Stimulated activated CD4-positive, alpha-beta T cell treated with anti-CD3 and anti-CD28 coated beads, Interleukin-12 subunit alpha, Interleukin-12 subunit beta, amount 100 ng/mL, for 48 hours (primary cell): ENCODE measurements around the gene EAF1.
"Not testable (repeated sequence)": the region's sequence is repeated elsewhere in the genome, so short reads cannot be mapped to it uniquely, and the experiment has no call there.

ENCODE experiments used
- DNase-seq, 3 donors: peaks; one replicate each; pipeline ENCODE4 v3.0.0-alpha.2; 2020; ENCODE audit warnings: low read depth in 2 of 3, low spot score in 1 of 3

The EAF1 gene

GRCh38 chr3:15451216-15452113, 24.1 kb downstream of the EAF1 start:
- DNase-seq: no peak

GRCh38 chr3:15452156-15452555, 24.8 kb downstream of the EAF1 start:
- no peak for DNase-seq

- DNase-seq: no peak
Observed at GRCh38 chr3:15452961-15453360, 25.6 kb downstream of the EAF1 start.

- no peak for DNase-seq
Observed at GRCh38 chr3:15453501-15453900, 26.1 kb downstream of the EAF1 start.

GRCh38 chr3:15453991-15454625, 26.7 kb downstream of the EAF1 start:
- DNase-seq: no peak

- DNase-seq: no peak
Observed at GRCh38 chr3:15454965-15455364, 27.6 kb downstream of the EAF1 start.

- no peak for DNase-seq
Observed at GRCh38 chr3:15455756-15456155, 28.4 kb downstream of the EAF1 start.

GRCh38 chr3:15456321-15456720, 28.9 kb downstream of the EAF1 start:
- DNase-seq: no peak

GRCh38 chr3:15456915-15457314, 29.5 kb downstream of the EAF1 start:
- not testable (repeated sequence) for DNase-seq

- no peak for DNase-seq
Observed at GRCh38 chr3:15458212-15458780, 30.9 kb downstream of the EAF1 start.

GRCh38 chr3:15460891-15461531, 33.6 kb downstream of the EAF1 start:
- DNase-seq: no peak

- no peak for DNase-seq
Observed at GRCh38 chr3:15462451-15462850, 35.1 kb downstream of the EAF1 start.

GRCh38 chr3:15465876-15466585, 38.6 kb downstream of the EAF1 start:
- DNase-seq: no peak

- no peak for DNase-seq
Observed at GRCh38 chr3:15467227-15468181, 40.1 kb downstream of the EAF1 start.

- DNase-seq: no peak
Observed at GRCh38 chr3:15470261-15470660, 42.9 kb downstream of the EAF1 start.

GRCh38 chr3:15470849-15471248, 43.5 kb downstream of the EAF1 start:
- DNase-seq: no peak

- no peak for DNase-seq
Observed at GRCh38 chr3:15471861-15472260, 44.5 kb downstream of the EAF1 start.

- DNase-seq: no peak
Observed at GRCh38 chr3:15475161-15475560, 47.8 kb downstream of the EAF1 start.

GRCh38 chr3:15476378-15476777, 49.0 kb downstream of the EAF1 start:
- no peak for DNase-seq
